GM19023 (cell line): ENCODE measurements around the gene MCFD2.

ENCODE experiments used
- ATAC-seq: cut with Tn5 transposase; IDR thresholded peaks from one replicate; pipeline ENCODE4 v1.9.1; 2021; ENCODE audit warnings: mild to moderate bottlenecking, moderate library complexity; ENCODE audit not compliant: unreplicated experiment

Gene MCFD2

DNA sequence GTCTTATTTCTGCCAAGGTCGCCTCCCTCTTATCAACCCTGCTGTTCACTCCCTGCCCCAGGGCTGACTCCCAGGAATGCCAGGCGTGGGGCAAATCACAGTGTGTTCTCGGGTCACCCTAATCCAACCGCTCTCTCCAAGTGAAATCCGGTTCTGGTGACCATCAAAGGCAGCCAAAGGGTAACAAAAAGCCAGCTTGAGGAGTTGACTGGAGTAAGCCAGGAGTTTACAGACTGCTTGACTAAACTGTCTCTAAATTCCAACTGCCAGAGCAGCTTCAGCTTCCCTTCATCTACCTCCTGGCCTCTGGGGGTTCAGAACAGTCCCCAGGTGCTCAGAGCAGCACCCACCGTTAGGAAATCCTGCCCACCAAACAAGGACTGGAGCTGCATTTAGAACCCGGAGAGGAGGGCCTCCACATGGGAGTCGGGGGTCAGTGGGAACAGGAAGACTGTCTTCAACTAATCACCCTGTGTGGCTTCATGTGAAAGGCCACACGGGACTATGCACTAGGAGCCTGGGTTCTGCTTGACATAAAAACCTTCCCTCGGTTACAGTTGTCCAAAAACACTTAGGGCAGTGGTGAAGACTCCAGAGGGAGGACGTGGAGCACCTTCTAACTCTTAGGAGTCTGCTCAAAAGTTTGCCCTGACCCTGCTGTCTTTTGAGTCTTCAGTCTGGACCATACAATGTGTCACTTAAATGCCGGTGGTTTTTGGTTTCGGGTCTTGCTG, 24.2 kb upstream of the MCFD2 start:
- ATAC-seq = no peak

DNA sequence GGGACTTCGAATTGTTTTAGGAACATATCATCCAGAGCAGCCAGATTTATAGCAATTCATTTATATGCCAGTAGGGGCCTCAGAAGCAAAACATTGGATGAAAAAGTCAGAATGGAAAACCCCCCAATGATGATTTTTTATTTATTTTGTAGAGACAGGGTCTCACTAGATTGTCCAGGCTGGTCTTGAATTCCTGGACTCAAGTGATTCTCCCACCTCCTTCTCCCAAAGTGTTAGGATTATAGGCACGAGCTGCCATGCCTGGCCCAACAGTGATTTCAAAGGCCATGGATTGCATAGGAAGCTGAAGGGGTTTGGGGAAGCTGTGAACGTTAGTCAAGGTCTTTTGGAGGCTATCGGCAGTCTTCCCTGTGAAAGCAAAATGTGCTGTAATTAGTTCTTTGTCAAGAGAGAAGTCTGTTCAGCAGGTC, 21.9 kb upstream of the MCFD2 start:
- ATAC-seq = no peak

DNA sequence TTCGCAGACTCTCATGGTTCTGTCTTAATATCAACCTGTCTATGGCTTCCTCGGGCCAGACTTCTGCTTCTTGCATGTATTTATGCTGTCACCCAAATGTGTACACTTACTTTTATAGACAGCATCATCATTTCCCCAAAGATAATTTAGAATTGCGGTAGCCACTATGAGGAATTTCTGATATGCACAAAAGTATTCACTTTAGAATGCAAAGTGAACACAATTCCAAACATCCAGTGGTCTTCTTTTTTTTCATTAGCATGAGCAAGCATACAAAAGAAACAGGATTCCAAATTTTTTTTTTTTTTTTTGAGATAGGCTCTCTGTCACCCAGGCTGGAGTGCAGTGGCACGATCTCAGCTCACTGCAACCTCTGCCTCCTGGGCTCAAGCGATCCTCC, 21.0 kb upstream of the MCFD2 start:
- no peak for ATAC-seq

DNA sequence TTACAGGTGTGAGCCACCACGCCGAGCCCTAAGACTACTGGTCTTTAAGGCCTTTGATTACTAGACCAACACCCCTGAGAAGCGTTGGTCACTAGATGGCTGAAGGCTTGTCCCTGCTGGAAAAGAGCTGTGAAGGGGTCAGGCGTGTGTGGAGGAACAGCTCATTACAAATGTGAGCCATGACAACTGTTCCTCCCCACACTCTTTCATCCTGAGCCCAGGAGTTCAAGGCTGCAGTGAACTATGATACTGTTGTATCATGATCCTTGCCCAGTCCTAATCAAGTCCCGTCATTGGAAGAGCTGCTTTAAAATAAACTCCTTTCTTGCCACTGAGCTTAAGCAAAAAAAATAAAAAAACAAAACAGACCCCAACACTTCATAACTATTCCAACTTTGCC, 19.5 kb upstream of the MCFD2 start:
- ATAC-seq = no peak

DNA sequence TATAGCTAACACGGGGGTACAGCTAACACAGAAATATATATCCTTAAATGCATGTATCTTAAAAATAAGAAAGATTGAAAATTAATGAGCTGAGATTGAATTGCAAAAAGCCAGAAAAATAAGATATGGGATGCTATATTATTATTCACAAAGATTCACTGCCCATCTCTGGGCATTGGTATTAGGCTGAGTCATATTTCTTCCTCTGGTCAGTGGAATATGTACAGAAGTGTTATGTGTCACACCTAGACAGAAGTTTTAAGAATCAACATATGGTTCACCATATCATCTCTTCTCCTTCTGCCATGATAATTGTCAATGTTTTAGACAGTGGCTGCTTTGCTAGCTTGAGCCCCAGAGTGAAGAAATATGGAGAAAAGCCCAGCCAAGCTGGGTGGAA, 14.0 kb upstream of the MCFD2 start:
- no peak for ATAC-seq

DNA sequence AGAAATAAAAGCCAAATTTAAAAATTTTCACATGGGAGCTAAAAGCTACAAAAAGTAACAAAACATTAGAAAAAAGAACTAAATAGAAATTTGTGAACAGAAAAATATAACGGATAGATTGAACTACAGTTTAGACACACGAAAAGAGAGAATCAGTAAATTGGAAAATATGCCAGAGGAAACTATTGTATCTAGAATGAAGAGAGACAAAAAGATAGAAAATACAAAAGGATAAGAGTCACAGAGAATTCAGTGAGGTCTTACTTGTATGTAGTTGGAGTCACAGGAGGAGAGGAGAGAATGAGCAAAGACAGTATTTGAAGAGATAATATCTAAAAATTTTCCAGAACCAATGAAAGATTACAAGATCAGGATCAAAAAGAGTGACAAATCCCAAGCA, 11.3 kb upstream of the MCFD2 start:
- no peak for ATAC-seq

DNA sequence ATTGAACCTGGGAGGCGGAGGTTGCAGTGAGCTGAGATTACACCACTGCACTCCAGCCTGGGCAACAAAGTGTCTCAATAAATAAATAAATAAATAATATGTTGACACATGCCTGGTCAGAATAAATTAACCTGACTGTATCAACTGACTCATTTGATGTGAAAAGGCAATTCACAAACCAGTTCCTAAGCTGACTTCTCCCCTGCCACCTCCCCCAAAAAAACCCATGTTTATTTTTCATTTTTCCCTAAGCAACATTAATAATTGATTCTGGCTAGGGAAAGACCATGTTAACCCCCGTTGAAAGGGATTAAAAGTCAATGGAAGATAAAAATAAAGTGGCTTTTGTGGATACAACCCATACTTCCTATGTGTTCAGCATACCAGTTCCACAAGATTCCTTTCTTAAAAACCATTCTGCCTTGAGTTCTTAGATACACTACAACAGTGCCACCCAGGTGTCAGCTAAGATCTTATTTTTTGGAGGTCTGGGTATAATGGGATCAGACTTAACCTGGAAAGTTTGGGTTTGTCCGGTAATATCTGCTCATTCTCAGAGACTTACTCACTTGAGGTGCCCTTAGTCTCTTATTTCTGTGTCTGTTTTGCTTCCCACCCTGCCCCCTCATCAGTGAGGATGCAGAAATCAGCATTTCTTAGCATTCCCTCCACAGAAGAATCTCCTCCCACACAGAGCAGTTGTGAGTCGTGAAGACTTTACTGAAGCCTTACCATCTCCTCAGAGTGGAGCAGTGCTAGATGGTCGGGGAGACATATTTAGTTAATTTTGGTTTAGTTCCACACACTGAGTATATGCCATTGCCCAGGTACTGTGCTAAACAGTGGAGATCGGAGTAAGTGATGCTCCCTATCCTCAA, 10.1 kb upstream of the MCFD2 start:
- no peak for ATAC-seq

DNA sequence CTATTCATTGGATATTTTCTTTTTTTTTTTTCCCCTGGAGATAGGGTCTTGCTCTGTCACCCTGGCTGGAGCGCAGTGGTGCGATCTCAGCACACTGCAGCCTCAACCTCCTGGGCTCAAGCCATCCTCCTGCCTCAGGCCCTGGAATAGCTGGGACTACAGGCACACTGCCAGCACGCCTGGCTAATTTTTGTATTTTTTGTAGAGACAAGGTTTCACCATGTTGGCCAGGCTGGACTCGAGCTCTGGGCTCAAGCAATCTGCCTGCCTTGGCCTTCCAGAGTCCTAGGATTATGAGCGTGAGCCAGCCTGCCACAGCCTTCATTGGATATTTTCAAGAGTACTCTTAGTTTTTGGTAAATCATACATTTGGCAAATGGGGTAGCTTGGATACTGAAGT, 9.0 kb upstream of the MCFD2 start:
- no peak for ATAC-seq

DNA sequence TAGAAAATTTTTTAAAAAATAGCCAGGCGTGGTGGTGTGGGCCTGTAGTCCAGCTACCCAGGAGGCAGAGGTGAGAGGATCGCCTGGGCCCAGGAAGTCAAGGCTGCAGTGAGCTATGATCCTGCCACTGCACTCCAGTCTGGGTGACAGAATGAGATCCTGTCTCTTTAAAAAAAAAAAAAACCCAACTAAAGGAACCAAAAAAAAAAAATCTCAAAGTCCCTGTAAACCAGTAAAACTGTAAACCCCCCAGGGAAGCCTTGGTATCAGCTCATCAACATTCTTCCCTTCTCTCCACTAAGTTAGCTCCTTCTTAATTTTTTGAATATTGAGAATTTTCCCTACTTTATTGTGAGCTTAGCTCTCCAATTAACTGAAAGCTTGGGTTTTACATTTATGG, 8.4 kb upstream of the MCFD2 start:
- no peak for ATAC-seq

DNA sequence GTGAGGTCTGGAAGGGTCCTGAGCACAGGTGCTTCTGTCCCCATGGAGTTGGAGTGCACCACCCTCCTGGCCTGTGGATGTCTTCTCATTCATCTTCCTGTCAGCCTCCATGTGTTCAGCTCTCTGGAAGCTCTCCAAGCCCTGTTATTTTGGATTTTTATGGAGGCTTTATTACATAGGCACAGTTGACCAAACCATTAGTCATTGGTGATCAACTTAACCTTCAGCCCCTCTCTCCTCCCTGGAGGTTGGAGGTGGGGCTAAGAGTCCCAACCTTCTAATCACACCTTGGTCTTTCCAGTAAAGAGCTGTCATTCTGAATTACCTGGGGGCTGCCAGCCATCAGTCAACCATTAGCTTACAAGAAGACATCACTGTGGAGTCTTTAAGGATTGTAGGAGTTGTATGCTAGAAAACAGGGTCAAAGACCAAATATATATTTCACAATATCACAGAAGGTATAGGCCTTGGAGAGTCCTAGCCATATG, 7.5 kb upstream of the MCFD2 start:
- no peak for ATAC-seq

DNA sequence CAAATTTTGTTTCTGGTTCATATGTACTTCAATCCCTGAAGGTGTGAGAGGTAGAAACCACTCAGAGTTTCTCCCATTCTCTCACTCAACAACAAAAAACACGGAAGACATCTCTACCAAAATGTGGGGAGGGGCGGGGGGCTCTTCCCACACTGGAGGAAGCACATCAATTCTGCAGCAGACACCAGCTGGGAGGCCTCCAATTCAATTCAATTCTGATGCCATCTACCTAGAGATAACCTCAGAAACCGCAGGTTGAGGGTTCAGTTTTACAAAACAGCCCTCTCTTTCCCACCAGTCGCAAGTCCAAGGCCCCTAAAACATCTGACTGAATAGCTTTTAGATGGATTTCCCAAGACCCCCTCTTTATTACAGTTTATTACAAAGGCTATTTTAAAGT, 7.0 kb upstream of the MCFD2 start:
- ATAC-seq = no peak

DNA sequence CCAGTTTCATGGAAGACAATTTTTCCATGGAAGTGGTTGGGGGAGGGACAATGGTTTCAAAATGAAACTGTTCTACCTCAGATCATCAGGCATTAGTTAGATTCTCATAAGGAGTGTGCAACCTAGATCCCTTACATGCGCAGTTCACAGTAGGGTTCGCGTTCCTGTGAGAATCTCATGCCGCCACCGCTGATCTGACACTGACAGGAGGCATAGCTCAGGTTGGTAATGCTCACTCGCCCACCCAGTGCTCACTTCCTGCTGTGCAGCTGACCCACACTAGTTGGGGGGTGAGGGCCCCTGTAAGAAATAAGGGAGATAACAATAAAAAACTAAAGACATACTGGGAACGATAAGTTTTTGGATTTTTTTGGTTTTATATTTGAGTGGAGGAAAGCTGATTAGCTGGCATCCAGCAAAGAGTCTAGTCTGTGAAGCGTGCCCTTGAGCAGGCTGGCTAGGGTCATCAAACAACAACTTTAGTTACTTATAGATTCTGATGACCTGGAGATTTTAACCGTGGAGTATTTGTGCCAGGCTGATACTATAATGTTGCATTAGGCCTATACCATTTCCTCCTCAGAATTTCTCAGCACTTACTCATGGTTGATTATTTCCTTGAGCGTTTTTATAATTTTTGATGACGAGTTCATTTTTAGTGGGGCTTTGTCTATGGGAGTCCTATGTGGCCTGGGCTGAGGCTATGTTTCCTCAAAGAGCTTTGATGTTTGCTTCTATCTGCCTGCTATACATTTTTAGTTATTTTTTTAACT, 6.3 kb upstream of the MCFD2 start:
- no peak for ATAC-seq

DNA sequence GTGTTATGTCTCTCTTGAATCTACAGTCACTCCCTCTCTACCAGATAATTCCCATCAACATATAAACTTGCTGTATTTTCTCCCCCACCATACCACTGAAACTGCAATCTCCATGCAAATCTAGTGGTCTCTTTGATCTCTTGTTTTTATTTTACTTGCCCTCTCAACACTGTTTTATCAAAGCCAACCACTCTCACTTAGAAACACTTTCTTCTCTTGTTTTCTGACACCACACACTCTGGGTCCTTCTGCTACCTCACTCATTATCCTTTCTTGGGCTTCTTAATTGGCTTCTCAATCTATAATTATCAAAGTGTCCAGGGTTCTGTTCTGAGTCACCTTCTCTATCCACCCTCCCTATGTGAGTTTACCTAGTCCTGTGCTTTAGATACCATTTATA, 2.0 kb upstream of the MCFD2 start:
- no peak for ATAC-seq

DNA sequence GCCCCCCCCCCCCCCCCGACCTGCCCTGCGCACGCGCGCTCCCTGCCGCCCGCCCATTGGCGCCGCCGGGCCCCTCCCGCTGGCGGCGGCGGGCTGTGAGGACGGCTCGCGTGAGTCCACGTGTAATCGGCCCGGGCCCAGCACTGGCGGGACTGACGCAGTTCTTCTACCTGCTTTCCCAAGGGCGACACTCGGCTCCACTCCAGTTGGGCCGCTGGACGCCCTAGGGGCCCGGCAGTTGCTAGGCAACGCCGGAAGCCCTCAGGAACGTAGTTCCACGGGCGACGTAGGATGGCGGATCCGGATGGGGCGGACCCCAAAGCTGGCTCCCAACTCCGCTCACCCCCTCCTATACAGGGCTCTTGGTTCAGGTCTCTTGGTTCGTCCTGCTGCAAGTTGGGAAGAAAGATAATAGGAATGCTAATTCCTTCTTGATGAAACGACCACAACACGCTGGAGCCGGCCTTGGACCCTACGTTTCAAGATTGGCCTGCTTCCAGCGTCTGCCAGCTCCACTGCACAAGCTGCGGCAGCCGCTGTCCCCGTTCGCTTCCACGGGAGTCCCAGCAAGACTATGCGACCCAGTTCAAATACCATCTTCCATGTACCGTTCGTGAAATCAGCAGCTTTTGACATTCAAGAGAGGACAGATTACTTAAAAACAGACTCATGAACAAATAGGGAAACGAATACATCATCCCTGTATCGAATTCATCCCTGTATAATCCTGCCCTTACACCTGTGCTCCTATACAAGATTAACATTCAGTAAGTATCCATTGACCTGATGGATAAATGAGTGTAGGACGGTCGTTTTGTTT, 415 bp upstream of the MCFD2 start:
- ATAC-seq = peak; percentile 96

DNA sequence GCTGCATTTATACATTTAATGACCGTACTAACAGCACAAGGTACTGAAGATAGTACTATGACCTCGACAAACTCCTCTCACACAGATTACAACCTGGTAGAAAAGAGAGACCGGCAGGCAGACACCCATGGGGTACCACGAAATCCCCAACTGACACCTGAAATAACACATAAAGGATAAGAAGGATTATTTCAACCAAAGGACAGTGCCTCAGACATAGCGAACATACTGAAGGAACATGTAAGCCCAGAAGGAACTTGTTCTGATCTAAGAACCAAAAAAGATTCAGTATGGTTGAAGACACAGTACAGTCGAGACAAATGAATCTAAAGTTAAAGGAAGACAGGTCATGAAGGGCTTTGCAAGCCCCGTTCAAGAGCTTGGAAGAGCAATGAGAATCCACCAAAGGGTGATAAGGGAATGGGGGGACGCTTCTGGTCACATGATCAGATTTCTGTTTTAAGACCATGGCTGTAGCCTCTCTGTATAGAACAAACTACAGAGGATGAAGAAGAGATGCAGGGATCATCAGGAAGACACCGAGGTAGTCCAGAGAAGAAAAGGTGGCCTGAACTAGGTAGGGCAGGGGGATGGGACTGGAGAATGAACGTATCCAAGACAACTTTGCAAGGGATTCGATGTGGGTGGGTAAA, 902 bp downstream of the MCFD2 start:
- ATAC-seq = no peak

DNA sequence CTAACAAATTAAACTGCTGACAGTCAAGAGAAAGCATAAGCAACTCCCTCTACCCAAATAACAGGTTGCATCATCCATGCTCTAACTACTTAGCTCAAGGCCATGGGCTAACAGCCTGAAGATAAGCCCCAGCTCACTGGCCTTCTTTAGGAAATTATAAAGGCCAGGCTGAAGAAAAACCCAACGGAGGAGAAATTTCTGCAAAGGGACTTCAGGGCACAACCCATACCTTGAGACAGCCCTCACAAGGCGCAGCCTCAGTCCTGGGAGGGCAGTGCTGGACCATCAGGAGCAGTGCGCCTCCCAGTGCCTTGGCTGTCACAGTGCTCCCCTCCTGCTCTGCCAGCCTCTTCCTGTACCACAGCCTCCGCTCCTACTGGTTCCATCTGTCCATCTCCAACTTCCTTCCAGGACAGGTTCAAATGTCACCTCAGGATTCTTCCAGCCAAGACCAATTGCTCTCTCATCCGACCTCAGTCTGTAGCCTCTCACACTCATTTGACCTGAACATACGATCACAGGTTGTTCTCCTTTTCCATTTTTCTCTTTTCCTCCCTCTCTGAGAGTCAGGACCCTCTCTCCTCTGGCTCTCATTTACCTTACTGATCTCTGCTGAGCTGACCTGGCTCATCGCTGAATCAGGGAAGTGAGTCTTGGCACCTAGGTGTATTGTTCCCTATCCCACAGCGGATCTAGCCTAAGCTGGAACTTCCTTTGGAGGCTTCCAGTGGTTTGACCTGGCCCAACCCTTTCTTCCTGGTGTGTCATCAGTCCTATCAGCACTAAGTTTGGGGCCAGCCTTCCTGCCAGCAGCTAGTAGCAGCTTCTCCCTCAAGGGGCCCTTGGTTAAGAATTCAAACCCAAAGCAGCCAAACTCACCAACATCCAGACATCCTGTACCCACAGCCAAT, 1.9 kb downstream of the MCFD2 start:
- ATAC-seq = no peak

DNA sequence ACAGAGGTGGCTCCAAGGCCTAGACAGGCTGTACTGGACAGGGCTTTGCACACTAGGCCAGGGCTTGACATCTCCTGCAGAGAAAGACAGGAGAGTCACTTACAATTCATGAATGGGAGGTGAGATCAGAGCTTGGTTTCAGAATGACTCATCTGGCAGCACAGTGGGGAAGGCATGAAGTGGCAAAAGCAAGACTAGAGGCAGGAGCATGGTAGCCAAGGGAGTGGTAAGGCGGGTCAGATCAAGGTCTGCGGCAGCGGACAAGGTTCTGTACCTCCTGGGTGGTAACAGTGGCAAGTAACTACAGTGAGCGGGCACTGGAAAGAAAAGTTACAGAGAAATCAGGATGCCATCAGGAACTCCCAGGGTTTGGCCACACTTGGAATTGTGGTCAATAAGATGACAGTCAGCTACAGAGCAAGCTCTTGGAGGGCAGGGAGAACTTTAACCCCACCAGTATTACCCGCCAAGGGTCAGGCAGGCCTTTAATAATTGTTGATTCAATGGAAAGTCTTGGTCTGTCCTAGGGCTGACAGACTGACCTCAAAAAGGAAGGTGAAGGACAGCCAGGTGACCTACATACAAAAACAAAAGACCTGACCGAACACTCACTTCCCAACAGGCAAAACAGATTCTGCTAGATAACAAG, 5.7 kb downstream of the MCFD2 start:
- ATAC-seq = no peak

DNA sequence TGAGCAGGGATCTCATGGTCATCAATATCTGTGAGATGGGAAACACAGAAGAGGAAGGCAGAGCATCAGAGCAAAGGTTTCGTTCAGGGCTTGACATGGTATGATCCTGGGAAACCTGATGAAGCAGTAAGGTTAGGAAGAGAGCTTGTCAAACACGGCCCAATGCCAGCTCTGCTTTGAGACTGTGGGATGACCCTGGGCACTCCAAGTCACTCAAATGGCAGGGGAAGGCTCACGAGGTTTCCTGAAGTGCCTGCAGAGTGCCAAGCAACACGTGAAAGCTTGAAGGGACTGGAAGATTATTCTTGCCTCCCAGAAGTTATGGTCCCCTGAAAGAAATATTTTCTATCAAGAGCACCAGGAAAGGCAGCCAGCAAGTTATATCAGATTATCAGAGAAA, 6.5 kb downstream of the MCFD2 start:
- no peak for ATAC-seq
